GM15510 (cell line): Measurements from ENCODE around the gene PCSK6.

Source experiments
- POLR2A ChIP-seq: IDR thresholded peaks from 3 replicates; pipeline ENCODE4 v1.6.1; 2011; ENCODE audit warnings: borderline replicate concordance; ENCODE audit not compliant: insufficient read length; ENCODE audit errors: extremely low read depth

Gene PCSK6

DNA sequence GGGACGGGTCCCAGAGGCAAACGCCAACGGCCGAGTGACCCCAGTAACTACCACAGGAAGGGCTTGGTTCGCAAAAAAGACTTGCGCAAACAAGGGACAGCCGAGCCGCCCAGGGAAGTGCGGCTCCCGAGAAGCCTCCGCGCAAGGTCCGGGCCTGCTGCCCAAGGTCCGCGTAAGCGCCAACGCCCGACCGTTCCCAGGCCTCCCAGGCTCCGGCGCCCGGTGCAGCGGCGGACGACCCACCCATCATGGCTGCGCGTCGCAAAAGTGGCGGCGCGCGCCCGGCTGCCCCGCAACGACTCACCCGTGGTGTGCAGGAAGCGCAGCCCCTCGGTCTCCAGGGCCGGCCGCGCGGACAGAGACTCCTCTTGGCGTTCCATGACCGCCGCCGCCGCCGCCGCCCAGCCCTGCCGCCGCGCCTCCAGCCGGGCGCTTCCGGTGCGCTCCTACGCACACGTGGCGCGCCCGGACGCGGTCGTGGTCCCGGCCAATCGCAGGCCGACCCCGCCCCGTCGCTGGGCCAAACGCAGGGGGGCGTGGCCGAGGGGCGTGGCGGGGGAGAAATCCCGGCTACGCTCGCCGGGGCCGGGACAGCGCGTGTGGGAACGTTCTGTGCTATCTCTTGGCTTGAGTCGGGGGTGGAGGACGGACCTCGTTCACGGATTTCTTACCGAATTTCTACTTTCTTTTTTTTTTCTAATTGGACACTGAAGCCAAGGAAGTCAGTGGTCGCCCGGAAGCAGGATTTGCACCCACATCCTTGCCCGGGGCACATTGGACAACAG, 212.3 kb downstream of the PCSK6 start, which contains the start of gene SELENOS:
Gene SELENOS, minus strand, starts transcription at position 448 of the 785 bp plus-strand sequence. Its CDS starts 68 bp downstream, at position 380.
- peak; percentile 79 for TF ChIP-seq POLR2A

DNA sequence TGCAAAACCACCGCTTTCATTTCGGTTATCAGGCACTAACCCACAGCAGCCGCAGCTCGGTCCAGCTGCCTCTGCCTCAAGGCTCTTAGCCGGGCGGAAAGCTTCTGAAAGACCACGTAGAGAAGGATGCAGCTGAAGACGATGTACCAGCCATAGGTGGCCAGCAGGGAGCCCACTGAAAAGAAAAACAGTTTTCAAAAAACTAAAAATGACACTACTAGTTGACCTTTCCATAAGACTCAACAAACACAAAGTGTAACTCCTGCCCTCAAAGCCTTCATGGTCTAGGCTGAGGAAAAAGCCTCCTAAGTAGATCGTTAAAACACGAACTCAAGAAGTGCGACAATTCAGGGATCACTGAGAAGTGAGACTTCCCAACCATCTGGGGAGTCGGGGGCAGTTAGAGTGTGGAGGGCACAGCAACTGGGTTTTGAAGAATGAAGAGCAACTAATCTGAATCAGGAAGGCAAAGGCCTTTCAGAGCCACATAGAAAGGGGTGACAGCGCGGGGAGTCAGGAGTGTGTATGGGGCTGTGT, 212.9 kb downstream of the PCSK6 start:
- no peak for TF ChIP-seq POLR2A

DNA sequence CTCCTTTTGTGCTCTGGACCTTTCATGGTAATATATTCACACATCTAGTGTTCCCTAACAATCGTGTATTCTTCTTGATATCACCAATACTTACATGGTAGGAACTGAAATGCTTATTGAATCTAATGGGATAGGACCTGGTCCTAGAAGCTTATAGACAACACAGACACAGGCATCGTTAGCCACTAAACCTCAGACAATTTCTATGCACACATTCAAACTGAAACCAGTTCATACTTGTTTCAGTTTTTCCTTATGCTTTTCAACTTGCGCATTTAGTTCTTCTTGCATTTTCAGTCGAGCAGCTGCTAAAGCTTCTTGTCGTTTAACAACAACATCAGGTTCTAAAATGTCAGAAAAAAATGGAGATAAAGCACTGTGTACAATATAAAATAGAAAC, 214.5 kb downstream of the PCSK6 start:
- TF ChIP-seq POLR2A: no peak

DNA sequence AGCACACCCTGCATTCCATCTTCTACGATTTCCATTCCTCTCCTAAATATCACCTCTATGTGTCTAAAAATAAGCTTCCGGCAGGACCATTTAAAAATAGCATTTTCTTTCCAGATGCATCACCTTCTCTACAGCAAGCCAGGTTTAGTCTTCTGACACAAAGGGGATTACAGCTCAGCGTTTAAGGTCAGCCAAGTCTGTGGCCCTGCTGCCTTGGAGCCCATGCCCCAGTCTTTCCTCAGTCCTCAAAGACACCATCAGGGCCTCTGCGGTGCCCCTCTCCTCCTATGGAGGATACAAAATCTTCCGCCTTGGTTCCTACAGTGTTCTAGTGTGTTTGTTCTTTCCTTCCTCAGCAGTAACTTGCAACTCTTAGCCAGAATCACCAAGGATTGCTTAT, 216.0 kb downstream of the PCSK6 start:
- no peak for TF ChIP-seq POLR2A

DNA sequence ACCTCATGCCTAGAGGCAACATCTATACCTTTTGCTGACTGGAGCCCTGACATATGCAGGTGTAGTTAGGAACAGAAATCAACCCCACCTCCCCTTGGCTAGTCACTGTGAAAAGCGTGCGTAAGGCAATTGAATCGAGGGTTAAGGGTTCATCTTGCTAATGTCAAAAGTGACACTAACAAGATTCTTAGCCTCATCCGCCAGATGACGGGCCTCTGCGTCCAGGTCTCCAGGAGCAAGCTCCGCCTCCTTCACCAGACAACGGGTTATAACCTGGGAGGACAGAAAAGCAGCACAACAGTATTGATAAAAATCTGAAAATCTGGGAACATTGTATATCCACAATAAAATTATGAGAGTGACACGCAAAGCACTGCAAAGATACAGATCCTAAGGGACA, 216.9 kb downstream of the PCSK6 start:
- TF ChIP-seq POLR2A: no peak

DNA sequence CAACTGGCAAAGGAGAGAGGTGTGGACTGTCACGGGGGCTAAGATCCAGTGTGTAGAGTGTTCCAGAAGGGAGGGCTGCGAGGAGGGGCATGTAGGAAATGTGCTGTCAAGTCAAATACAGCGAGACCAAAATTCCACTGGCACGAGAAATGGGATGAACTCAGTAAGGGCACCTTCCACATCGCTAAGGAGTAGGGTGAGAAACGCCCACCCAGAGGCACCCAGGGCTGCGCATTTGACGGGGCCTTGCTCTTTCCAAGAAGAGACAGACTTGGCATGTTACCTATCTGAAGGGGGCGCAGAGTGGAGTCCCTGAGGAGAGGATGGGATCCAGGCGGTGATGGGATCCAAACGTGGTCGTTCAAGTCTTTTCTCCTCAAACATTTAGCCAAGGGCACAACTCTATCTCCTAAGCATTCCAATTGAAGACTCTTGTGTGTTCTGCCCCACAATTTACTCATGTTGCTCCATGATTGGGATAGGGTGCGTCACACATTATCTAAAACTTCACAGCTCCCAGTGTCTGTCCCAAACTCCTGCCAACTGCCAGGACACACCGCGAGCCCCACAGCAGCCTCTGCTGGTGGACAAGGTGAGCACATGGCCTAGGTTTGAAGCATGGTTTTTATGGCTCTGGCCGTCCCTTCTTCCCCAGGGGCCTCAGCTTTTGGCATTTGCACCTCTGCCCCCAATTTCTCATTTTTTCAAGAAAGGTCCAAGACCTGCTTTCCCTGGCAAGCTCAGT, 219.9 kb downstream of the PCSK6 start:
- TF ChIP-seq POLR2A: no peak

DNA sequence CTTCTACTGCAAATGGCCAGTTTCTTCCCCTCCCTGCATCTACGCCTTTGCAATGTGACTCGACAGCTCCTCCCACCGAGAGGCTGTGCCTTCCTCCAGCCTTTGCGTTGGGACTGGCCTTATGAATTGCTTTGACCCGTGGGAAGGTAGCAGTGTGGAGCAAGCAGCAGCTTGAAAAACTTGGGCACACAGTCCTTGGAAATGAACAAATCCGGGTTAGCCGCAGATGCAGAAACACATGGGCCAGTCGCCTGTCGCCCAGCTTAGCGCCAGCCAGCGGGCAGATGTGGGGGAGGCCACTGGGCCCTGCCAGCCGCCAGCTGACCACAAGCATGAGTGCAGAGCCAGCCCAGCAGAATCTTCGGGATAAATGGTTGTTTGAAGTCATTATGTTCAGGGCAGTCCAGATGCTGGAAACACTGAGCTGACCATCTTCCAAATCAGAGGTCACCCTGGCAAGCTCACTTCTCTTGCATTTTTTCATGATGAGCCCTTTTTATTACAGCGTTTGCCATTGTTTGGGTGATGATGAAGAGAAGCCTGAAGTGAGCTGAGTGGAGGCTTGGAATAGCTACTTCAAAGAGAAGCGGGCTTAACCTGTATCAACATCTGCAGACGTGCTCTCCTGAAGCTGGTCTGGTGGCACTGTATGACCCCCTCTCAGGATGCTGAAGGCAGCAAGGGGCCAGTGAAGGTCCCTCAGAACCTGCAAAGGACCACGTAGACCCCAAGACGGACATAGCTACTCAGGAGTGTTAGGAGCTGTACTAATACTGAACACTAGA, 222.0 kb downstream of the PCSK6 start:
- no peak for TF ChIP-seq POLR2A

DNA sequence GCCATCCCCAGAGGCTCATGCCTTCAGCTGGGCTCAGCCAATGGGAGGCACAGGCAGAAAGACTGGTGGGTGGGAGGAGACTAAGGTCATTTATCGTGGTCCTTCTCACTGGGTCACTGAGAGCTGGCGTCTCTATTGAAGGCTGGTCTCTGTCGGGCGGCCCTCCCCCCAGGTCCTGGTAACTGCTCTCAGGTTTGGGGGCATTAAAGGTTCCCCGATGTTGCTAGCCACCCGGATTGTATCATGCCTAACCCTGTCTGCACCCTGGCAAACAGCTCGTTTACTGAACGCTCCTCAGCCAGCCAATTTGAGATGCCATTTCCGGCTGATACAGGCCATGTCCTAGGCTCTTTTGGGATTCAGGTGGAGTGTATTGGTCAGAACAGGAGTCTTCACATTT, 222.7 kb downstream of the PCSK6 start:
- no peak for TF ChIP-seq POLR2A

DNA sequence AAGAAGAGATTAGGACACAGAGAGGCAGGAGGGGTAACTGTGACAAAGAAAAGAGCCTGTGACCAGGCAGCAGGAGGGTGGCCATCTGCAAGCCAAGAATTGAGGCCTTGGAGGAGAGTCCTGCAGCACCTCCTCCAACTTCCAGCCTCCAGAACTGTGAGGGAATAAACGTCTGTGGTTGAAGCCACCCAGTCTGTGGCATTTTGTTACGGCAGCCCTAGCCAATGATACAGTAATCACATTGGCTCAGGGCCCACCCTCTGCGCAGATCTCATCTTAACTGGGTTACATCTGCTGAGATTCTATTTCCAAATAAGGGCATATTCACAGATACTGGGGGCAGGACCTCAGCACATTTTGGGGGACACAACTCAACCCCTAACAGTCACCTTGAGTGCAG, 223.5 kb downstream of the PCSK6 start:
- no peak for TF ChIP-seq POLR2A

DNA sequence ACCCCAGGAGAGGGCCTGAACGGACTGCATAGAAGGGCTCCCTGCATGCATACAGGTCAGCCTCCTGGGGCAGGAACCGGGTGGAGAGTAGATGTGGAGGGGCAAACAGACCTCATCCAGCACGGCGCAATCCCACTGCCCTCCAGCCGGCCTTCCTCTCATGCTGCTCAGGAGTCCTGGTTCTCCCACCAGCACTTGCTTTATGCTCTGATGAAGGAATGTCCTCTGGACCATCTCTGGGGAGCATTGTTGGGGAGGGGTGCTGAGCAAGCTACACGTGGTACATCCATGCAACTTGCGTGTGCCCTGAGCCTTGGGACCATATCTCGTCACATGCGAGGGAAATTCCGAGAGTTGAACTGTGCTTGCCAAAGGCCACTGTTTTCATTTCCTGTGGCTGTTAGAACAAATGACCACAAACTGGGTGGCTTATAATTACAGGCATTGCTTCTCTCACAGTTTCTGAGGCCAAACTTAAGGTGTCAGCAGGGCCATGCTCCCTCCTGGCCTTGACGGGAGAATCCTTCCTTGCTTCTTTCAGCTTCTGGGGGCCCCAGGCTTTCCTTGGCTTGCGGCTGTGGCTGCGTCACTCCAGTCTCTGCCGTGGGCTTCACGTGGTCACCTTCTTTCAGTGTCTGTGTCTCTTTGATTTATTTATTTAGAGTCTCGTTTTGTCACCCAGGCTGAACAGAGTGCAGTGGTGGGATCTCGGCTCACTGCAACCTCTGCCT, 224.4 kb downstream of the PCSK6 start:
- no peak for TF ChIP-seq POLR2A

DNA sequence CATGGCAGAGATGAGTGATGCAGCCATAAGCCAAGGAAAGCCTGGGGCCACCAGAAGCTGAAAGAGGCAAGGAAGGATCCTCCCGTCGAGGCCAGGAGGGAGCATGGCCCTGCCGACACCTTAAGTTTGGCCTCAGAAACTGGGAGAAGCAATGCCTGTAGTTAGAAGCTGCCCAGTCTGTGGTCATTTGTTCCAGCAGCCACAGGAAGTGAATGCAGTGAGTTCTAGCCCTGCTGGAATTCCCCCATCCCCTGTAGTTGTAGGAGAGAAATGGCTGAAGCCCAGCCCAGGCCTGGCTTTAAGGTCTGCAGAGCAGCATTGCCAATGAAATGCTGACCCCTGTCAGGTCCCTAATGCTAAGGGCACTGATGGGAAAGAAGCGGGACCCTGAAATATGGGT, 225.5 kb downstream of the PCSK6 start:
- no peak for TF ChIP-seq POLR2A

DNA sequence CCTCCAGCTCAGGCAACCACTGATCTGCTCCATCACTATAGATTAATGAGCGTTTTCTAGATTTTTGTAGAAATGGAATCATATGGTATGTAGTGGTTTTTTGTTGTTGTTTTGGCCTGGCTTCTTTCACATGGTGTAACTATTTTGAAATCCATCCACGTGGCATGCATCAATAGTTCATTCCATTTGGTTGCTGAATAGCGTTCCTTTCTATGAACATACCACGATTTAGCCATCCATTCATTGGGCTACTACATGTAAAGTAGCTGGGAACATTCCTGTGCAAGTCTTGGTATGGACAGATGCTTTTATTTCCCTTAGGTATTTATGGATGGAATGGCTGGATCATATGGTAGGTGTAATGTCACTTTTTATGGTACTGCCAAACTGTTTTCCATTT, 227.0 kb downstream of the PCSK6 start:
- TF ChIP-seq POLR2A: no peak

DNA sequence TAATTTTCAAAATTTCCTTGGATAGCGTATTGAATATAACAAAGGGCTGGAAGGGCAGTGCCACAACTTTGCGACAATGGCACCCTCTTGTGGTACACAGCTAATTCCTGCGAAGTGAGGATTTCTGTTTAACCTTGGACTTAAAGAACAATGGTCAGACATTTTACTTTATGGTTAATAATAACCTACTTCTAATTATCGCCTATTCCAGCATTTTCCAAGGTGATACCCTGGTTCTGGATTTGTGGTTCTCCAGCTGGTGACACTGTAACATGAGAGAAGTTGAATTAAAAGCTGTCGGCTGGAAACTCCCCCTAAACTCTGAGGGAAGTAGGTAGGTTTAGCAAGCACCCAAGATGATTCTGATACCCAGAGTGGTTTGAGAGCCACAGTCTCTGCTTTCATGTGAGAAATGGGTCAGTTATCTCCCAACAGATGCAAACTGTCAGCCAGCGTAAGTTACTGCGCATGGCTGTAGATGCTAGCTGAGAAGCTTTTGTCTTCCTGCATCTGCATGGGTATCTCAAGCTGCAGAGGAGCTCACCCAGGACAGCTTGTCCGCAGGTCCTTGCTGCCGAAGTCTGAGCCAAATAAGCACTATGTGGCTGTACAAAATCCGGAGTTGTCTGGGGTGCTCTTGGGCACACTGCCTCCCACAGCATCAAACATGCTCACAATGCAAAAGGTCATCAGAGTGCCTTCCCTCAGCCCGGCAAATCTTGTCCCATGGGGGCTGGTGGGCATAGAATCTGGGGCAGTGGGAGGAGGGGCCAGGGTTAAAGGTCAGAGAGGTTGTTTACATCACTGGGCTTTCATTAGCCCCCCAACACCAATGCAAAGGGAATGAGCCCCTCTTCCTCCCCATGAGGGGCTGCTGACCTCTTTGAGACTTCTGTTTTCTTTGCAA, 231.0 kb downstream of the PCSK6 start:
- no peak for TF ChIP-seq POLR2A
